Activated T-cell treated with anti-CD3 and anti-CD28 coated beads, Interleukin-2, amount 50 U/mL, for 72 hours (primary cell): Measurements from ENCODE around the gene PPP1R9B. TPM values are rescaled to one million over a fixed set of nuclear protein-coding genes. Genes with fewer than 3 reads are reported as not detected.

Source experiments
- ATAC-seq, 2 donors: fragments of 150-1000 bp; cut with Tn5 transposase; replicated peaks in 1 of 2; 2 replicates each; pipeline ENCODE4 v1.10.0; 2021; ENCODE audit warnings: moderate library complexity in 2 of 2, mild to moderate bottlenecking in 1 of 2
- DNase-seq, 2 donors: peaks; one replicate each; pipeline ENCODE4 v3.0.0; 2021 to 2022; ENCODE audit warnings: mixed read lengths in 1 of 2
- H3K27ac Mint-ChIP-seq: one replicate; pipeline ENCODE4 v1.8.0; 2022; ENCODE audit warnings: mild to moderate bottlenecking, moderate library complexity, mixed read lengths
- H3K27me3 Mint-ChIP-seq: one replicate; pipeline ENCODE4 v1.8.0; 2022; ENCODE audit warnings: low read depth, mixed read lengths
- H3K36me3 Mint-ChIP-seq, 2 donors: one replicate each; pipeline ENCODE4 v1.8.0; 2022; ENCODE audit warnings: mixed read lengths in 2 of 2, mild to moderate bottlenecking in 1 of 2; ENCODE audit not compliant: insufficient read depth in 2 of 2
- H3K4me1 Mint-ChIP-seq: one replicate; pipeline ENCODE4 v1.8.0; 2022; ENCODE audit warnings: low read depth, mixed read lengths
- H3K4me3 Mint-ChIP-seq, 2 donors: one replicate each; pipeline ENCODE4 v1.8.0; 2022; ENCODE audit warnings: mild to moderate bottlenecking in 2 of 2, mixed read lengths in 2 of 2, moderate library complexity in 2 of 2
- H3K9me3 Mint-ChIP-seq, 2 donors: one replicate each; pipeline ENCODE4 v1.8.0; 2022; ENCODE audit warnings: mixed read lengths in 2 of 2
- total RNA-seq, 2 donors: library from RNA; stranded (reverse); gene quantifications; one replicate each; pipeline ENCODE4 v1.2.3, GENCODE V29; 2022

The PPP1R9B gene
- total RNA-seq, 2 donors from 2014 or later = 111 to 128 TPM

- DNase-seq (no peak), ATAC-seq (no peak)
- Mint-ChIP-seq H3K4me1 (peaks cover 15% of the 10 kb centered on the region), H3K36me3 (no peaks in the 10 kb centered on the region), H3K27ac (no peak overlapping the region), H3K9me3 (no peaks in the 10 kb centered on the region), H3K27me3 (no peaks in the 10 kb centered on the region), H3K4me3 (no peak overlapping the region)
Observed at GRCh38 chr17:50093246-50093645, 57.2 kb downstream of the PPP1R9B start.

DNA sequence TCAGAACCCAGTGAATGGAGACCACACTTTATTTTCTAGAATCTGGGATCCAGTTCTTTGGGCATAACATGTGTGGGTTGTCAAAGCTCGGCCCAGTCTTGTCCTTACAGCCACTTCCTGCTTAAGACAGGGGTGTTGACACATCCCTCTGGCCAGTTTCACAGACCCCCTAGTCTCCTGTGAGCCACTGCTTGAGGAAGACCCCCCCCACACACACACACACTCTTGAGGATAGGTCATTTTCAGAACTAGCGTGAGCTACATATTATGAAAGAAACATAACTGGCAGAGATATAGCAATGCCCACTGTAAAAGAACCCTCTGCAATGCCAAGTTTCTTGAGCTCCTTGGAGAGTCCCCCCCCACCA lies 58.6 kb downstream of the PPP1R9B start:
- DNase-seq (no peak), ATAC-seq (no peak)
- no peaks in the 10 kb centered on the region for H3K27me3 Mint-ChIP-seq
- H3K36me3 Mint-ChIP-seq = no peaks in the 10 kb centered on the region
- no peak overlapping the region for H3K27ac Mint-ChIP-seq
- H3K4me3 Mint-ChIP-seq = no peak overlapping the region
- no peaks in the 10 kb centered on the region for H3K9me3 Mint-ChIP-seq
- peaks cover 15% of the 10 kb centered on the region for H3K4me1 Mint-ChIP-seq

DNA sequence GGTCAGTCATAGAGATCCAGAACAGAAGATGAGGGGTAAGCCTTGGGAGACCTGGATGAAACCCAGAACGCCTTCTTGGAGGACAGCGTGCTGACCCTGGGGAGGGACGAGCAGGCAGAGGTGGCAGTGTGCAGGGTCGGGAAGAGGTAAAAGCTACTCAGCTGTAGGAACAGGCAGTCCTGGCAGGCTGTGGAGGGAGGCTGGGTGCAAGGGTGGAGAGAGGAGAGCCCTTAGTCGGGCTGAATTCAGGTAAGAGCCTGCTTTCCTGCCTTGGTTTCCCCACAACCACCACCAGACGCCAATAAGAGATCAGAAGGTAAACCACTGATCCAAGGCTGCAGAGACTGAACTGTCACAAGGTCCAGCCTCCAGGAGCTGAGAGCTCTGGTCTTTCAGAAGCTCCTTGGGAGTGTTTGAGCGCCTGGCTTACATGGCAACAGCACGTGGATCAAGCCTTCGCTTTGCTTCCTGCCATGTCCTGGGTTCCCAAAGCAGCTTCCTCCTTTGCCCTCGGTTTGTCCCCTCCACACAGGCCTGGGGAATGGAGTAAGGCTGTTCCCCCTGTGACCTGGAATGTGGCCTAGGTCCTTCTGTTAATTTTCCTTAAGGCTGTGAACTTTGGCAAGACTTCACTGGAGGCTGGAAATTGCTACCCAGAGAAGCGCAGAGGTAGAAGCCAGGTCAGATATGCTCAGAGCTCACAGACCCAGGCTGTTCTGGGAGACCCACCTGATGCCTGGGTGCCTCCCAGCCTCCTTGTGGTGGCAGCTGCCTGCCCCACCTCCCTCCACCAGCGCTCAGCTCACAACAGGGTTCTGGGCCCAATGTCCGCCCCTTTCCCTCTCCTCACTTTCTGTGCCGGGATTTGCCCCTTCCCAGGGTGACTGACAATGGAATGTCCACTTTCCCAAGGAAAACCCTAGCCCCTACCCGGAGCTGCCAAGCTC lies 59.2 kb downstream of the PPP1R9B start:
- no peaks in the 10 kb centered on the region for H3K36me3 Mint-ChIP-seq
- DNase-seq = no peak
- H3K27me3 Mint-ChIP-seq = no peaks in the 10 kb centered on the region
- no peak for ATAC-seq
- no peak overlapping the region for H3K27ac Mint-ChIP-seq
- H3K4me1 Mint-ChIP-seq = peaks cover 12% of the 10 kb centered on the region
- H3K9me3 Mint-ChIP-seq = no peaks in the 10 kb centered on the region
- H3K4me3 Mint-ChIP-seq = no peak overlapping the region

DNA sequence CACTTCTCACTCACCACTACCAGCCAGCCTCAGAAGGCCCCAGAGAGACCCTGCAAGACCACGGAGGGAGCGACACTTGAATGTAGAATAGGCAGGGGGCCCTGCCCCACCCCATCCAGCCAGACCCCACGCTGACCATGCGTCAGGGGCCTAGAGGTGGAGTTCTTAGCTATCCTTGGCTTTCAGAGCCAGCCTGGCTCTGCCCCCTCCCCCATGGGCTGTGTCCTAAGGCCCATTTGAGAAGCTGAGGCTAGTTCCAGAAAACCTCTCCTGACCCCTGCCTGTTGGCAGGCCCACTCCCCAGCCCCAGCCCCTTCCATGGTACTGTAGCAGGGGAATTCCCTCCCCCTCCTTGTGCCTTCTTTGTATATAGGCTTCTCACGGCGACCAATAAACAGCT lies 60.4 kb downstream of the PPP1R9B start:
- no peak for ATAC-seq
- Mint-ChIP-seq H3K36me3 (no peaks in the 10 kb centered on the region), H3K9me3 (no peaks in the 10 kb centered on the region), H3K27me3 (no peaks in the 10 kb centered on the region), H3K4me3 (no peak overlapping the region), H3K27ac (no peak overlapping the region), H3K4me1 (peaks cover under 1% of the 10 kb centered on the region)
- DNase-seq = no peak

- H3K36me3 Mint-ChIP-seq = no peaks in the 10 kb centered on the region
- DNase-seq = no peak
- ATAC-seq = no peak
- H3K27ac Mint-ChIP-seq = no peak overlapping the region
- H3K4me3 Mint-ChIP-seq = no peak overlapping the region
- H3K4me1 Mint-ChIP-seq = no peaks in the 10 kb centered on the region
- no peaks in the 10 kb centered on the region for H3K27me3 Mint-ChIP-seq
- H3K9me3 Mint-ChIP-seq = no peaks in the 10 kb centered on the region
Observed at GRCh38 chr17:50088952-50089825, 61.3 kb downstream of the PPP1R9B start.

DNA sequence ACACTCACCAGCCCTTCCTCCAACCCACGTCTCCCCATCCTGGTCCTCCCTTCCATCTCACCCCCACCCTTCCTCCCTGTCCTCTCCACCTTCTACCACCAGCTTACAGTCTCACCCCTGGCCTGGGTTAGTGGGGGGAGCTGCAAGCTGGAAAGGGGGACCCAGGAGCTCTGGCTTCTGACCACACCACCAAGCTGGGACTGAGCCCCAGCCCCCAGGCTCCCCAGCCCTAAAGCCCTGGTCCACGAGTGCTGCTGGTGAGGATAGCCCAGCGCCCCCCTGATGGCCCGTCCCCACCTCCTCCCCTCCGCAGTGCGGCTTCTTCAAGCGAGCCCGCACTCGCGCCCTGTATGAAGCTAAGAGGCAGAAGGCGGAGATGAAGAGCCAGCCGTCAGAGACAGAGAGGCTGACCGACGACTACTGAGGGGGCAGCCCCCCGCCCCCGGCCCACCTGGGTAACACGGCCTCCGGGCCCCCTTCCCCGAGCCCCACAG lies 62.5 kb downstream of the PPP1R9B start:
- no peaks in the 10 kb centered on the region for H3K27me3 Mint-ChIP-seq
- H3K9me3 Mint-ChIP-seq = no peaks in the 10 kb centered on the region
- DNase-seq (no peak), ATAC-seq (no peak)
- H3K27ac Mint-ChIP-seq = no peak overlapping the region
- H3K4me3 Mint-ChIP-seq = no peak overlapping the region
- H3K4me1 Mint-ChIP-seq = no peaks in the 10 kb centered on the region
- no peaks in the 10 kb centered on the region for H3K36me3 Mint-ChIP-seq

GRCh38 chr17:50087246-50087911 lies 63.1 kb downstream of the PPP1R9B start:
- DNase-seq (peak; percentile 74 to 84), ATAC-seq (peak; percentile 74 to 85)
- H3K27me3 Mint-ChIP-seq = no peaks in the 10 kb centered on the region

More at GRCh38 chr17:50087246-50087911, 63.1 kb downstream of the PPP1R9B start:
- Mint-ChIP-seq H3K4me3 (no peak overlapping the region), H3K9me3 (no peaks in the 10 kb centered on the region), H3K4me1 (no peaks in the 10 kb centered on the region), H3K27ac (no peak overlapping the region), H3K36me3 (no peaks in the 10 kb centered on the region)

Other genes with a start within 250 kb of the PPP1R9B start
- gene DLX4, start 181.5 kb downstream of the PPP1R9B start, total RNA-seq = 1 to 10 TPM; 1.9 to 3.0 TPM
- under 1 TPM in 1 of 2 donors, not detected in 1; 0.12 TPM for gene DLX3, start 155.5 kb downstream of the PPP1R9B start, total RNA-seq
- 10 to 100 TPM; 16.6 to 16.9 TPM for gene ITGA3, start 94.6 kb downstream of the PPP1R9B start, total RNA-seq
- 10 to 100 TPM; 26.6 to 34.6 TPM for gene PDK2, start 55.3 kb downstream of the PPP1R9B start, total RNA-seq
- gene SAMD14, start 20.5 kb downstream of the PPP1R9B start, total RNA-seq = 1 to 10 TPM; 3.3 to 6.9 TPM
- gene SGCA, start 15.3 kb upstream of the PPP1R9B start, total RNA-seq = 1 to 10 TPM; 1.7 to 2.3 TPM
- 10 to 100 TPM in 1 of 2 donors, 1 to 10 TPM in 1; 9.8 to 10.3 TPM for gene COL1A1, start 51.0 kb upstream of the PPP1R9B start, total RNA-seq
- gene TMEM92, start 123.8 kb upstream of the PPP1R9B start, total RNA-seq = under 1 TPM in 1 of 2 donors, not detected in 1; 0.51 TPM
- 10 to 100 TPM; 24.2 to 43.8 TPM for gene XYLT2, start 195.4 kb upstream of the PPP1R9B start, total RNA-seq
- gene MRPL27, start 222.5 kb upstream of the PPP1R9B start, total RNA-seq = 10 to 100 TPM; 44.6 to 45.9 TPM
- 10 to 100 TPM; 42.9 to 43.1 TPM for gene EME1, start 222.6 kb upstream of the PPP1R9B start, total RNA-seq
- gene LRRC59, start 246.8 kb upstream of the PPP1R9B start, total RNA-seq = 10 to 100 TPM; 57.6 to 63.6 TPM